22Rv1 (cell line): ENCODE measurements around the gene NPB.

ENCODE experiments used
- CTCF ChIP-seq: fragments of 450-650 bp; IDR thresholded peaks from 2 replicates; pipeline ENCODE4 v1.5.1; 2017; ENCODE audit warnings: mild to moderate bottlenecking
- ZFX ChIP-seq: fragments of 450-650 bp; IDR thresholded peaks from 2 replicates; pipeline ENCODE4 v1.6.1; 2017; ENCODE audit warnings: antibody characterized with exemption, borderline replicate concordance

GRCh38 chr17:81903415-81903831 lies 1.4 kb downstream of the NPB start:
- TF ChIP-seq CTCF (no peak), ZFX (no peak)
